Islet precursor cell (in vitro differentiated cells): ENCODE results near the gene CELSR3.

ENCODE experiments used
- DNase-seq: peaks from one replicate; pipeline ENCODE4 v3.0.0-alpha.2; 2018

The CELSR3 gene, protein sequence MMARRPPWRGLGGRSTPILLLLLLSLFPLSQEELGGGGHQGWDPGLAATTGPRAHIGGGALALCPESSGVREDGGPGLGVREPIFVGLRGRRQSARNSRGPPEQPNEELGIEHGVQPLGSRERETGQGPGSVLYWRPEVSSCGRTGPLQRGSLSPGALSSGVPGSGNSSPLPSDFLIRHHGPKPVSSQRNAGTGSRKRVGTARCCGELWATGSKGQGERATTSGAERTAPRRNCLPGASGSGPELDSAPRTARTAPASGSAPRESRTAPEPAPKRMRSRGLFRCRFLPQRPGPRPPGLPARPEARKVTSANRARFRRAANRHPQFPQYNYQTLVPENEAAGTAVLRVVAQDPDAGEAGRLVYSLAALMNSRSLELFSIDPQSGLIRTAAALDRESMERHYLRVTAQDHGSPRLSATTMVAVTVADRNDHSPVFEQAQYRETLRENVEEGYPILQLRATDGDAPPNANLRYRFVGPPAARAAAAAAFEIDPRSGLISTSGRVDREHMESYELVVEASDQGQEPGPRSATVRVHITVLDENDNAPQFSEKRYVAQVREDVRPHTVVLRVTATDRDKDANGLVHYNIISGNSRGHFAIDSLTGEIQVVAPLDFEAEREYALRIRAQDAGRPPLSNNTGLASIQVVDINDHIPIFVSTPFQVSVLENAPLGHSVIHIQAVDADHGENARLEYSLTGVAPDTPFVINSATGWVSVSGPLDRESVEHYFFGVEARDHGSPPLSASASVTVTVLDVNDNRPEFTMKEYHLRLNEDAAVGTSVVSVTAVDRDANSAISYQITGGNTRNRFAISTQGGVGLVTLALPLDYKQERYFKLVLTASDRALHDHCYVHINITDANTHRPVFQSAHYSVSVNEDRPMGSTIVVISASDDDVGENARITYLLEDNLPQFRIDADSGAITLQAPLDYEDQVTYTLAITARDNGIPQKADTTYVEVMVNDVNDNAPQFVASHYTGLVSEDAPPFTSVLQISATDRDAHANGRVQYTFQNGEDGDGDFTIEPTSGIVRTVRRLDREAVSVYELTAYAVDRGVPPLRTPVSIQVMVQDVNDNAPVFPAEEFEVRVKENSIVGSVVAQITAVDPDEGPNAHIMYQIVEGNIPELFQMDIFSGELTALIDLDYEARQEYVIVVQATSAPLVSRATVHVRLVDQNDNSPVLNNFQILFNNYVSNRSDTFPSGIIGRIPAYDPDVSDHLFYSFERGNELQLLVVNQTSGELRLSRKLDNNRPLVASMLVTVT (N-terminal part only)

GRCh38 chr3:48662753-48663488 is at the start of gene CELSR3:
CELSR3 (minus strand) TSS chr3:48662886; CDS start chr3:48662634, 252 bp downstream.
- peak; percentile 88 for DNase-seq

- no peak for DNase-seq
Measured at GRCh38 chr3:48711727-48712126, 49.0 kb upstream of the CELSR3 start.

DNA sequence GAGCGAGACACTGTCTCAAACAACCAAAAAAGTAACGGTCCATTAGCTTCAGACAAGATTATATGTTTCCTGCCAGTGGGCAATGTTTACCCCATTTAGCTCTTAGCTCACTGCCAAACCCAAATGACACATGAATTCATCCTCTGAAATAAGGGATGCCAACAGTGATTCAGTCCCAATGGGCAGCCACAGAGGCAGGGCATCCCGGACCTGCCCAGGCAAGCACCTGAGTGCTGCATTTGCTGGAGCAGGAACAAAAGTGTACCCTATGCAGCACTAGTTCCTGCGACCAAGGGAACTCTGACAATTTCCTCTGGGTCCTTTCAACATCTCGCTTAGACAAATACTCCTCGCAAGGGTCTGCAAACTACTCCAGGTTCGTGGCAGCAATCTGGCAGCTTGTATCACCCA is 46.4 kb upstream of the CELSR3 start:
- DNase-seq, result no peak

DNA sequence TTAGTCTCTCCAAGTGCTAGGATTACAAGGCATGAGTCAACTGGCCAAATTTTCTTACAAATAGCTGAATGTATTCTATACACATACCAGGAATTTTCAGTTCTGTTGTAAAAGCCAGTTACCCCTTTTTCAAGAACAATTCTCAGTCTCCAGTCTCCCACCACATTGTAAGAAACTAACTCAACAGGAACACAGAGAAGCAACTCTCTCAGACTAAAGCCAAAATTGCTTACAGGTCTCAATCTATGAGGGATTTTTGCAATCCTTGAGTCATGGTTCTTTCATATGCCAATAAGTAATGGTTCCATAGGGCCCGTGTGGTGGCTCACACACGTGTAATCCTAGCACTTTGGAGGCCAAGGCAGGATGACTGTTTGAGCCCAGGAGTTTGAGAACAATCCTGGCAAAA is 45.8 kb upstream of the CELSR3 start:
- no peak for DNase-seq

- no peak for DNase-seq
Measured at GRCh38 chr3:48707157-48707556, 44.5 kb upstream of the CELSR3 start.

GRCh38 chr3:48702320-48702920 is 39.7 kb upstream of the CELSR3 start:
- DNase-seq, result no peak

GRCh38 chr3:48700731-48701405 is 38.2 kb upstream of the CELSR3 start:
- DNase-seq, result no peak

DNA sequence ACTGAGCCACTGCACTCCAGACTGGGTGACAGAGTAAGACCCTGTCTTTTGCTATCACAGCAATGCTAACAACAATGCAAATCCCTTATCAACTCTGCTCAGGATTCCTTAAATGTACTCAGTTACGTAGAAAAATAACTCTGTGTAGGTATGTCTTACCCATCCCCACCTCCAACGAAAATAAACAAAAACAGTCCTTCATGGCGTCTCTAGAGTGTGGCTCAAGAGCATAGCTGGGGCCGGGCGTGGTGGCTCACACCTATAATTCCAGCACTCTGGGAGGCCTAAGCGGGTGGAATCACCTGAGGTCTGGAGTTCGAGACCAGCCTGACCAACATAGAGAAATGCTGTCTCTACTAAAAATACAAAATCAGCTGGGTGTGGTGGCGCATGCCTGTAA is 36.2 kb upstream of the CELSR3 start:
- no peak for DNase-seq

- no peak for DNase-seq
Measured at GRCh38 chr3:48697952-48698351, 35.3 kb upstream of the CELSR3 start.

GRCh38 chr3:48696601-48697000 is 33.9 kb upstream of the CELSR3 start:
- DNase-seq, result no peak

- no peak for DNase-seq
Measured at GRCh38 chr3:48696156-48696555, 33.5 kb upstream of the CELSR3 start.

DNA sequence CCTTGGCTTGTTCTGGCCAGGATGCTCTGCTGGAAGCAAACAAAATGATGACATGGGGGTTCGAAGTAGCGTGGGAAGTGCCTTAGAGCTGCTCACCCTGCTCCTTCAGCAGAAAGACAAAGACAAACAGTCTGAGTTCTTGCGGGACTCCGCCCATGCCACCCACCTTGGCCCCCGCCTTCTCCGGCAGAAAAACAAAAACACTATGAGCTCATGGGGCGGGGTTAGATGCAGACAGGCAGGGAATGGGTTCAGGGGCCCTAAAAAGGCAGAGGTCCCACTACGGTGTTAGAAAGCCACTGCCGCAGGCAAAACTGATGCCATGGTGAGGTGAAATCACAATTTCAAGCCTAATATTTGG is 32.7 kb upstream of the CELSR3 start:
- peak; percentile 92 for DNase-seq

DNA sequence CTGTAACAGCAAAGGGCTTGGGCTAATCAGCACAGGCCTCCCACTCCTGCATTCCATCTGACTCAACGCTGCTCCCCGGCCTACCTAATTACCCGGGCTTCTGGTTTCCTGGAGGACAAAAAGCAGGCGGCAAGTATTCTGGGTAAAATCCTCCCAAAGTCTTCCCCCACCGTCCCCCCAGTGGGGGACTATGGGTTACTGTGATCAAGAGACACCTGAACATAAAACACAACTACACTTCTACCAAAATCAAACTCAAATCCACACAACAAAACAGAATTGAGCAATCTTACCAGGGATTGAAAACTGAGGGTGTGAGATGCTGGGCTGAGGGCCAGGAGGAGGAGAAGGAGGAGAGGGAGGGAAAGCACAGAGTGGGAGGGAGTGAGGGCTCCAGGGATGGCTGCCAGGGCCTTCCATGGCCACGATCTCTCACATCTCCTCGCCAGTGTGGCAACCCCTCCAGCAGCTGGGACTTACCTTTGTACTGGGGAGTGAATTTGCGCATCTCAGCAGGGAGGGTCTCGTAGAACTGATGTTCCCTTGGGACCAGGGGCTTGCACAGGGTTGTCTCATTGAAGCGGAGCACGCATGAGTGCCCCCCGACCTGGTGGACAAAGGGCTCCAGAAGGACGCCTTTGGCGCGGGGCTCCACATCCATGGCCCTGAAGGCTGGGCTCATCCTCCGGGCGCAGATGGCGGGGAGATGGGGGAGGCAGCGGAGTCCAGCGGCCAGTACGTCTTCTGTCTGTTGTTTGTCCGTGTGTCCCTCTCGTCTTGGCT is 32.1 kb upstream of the CELSR3 start:
- DNase-seq, result peak; percentile 90

GRCh38 chr3:48693826-48694225 is 31.1 kb upstream of the CELSR3 start:
- DNase-seq, result no peak

DNA sequence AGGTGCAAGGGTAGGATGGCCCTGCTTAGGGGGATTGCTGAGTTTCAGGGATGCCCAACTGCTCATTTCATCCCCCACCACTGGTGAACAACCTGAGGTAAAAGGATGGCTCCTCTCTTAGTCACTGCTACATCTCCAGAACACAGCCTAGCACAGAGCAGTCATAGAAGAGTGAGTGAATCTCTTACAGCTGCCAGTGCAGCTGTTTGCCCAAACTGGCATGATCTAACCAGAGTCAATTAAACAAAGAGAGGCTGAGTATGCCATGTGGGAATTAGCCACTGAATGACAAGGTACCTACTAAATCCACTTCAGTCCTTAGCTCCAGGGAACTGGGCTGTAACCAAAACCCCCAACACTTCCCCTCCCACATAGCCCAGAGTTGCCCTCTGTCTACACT is 29.9 kb upstream of the CELSR3 start:
- DNase-seq, result no peak

DNA sequence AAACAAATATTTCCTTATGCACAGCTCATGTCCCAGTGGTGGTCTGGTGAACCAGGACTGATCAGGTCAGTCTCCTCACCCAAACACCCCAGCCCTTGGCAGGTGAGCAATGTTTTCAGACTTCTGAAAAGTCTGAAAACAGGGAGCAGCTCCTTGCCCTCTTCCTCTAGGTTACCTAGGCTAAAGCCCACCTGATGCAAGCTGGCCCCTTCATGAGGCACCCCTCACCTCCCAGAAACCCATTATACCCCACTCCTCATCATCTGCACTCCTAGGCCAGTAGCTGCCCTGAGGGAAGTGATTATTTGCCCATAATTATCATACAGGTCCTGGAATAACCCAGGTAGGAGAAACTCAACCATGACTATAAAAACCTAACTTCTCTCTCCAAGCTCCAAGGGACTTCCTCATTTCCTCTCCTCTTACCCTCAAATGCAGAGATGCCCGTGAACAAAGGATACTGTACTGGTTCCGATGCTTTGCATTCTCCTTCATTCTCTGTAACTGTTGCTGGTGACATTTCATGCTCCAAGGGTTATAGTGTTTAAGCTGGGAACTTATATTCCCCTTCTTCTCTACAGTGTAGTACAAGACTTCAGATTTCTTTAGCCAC is 28.3 kb upstream of the CELSR3 start:
- no peak for DNase-seq

DNA sequence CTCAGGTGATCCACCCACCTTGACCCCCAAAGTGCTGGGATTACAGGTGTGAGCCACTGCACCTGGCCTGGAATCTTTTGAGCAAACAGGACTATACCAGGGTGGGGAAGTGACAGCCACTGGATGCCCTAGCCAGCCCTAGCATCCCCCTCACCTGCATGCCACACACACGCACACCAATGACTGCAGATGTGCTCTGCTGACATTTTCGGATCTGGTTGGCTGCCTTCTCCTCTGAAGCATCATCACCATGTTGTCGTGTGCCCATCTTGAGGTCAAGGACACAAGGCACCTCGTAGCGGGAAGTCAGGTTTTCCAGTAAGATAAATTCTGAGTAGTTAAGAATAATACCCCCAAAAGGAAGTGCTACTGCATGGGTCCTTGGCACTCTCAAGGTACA is 26.7 kb upstream of the CELSR3 start:
- DNase-seq, result no peak

DNA sequence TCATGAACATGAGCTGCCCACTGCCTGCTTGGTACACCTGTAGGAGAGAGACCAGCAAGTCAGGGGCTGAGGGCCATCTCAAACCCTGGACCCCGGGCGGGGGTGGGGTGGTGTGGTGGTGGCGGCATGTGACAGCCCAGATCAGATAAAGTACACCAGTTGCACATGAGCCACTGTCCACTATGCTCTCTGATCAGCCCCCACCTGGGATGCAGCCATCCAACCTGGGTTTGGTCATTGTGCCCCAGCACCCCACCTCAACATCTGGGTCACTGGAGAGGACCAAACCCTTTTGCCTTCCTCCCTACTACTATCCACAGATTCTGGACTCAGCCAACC is 26.0 kb upstream of the CELSR3 start:
- no peak for DNase-seq

DNA sequence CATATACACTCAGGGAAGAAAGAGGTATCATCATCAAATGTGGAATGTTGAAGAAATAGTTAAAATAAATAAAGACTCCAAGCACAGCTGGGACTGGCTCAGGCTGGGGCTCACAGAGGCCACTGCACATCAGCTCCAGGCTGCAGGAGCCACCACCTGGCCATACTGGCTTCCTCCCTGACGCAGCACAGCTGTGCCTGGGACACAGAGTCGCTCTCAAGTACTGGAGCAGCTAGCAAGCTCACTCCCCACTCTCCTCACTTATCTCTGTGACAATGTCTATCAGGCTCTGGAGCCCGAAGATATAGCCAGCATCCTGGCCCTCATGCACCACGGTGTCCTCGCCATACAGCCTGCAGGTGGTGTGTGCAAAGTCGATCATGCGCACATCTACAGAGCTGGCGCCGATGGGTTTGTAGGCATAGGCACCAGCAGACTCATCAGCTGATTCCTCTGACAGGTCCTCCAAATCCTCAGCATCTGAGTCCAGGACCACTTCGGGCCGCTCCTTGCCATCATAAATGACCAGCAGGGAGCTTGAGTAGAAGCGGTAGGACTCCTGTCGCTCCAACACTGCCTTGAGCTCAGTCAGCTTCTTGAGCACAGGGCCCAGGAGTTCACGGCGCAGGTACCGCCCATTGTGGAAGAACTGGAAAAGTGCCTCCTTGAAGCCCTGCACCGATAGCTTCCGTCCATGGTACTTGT is 25.5 kb upstream of the CELSR3 start:
- no peak for DNase-seq

DNA sequence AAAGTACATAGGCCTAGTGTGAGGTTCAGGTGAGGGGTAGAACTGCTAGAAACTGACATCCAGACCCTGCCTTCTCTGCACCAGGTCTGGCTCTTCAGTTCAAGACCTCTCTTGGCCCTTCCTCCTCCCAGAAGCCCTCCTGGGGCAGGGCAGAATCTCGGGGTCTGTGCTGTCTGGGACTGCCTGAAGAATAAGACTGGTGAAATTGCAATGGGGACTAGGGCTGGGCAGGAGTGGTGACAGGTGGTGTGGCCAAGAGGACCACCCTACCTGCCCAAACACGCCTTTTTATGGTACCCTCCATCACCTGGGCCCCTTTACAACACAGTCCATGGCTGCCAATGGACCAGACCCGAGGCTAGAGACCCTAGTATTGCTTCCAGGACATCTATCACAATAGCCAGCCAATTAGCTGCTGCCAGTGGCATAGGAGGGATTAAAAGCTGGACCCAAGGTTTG is 24.6 kb upstream of the CELSR3 start:
- no peak for DNase-seq
